AG09309 (cell line): Measurements from ENCODE around the gene DACH1.

Experiments
- DNase-seq: peaks from one replicate; pipeline ENCODE4 v3.0.0-alpha.2; 2010; ENCODE audit warnings: low read depth
- H3K4me3 ChIP-seq: 2 replicates; pipeline ENCODE4 v1.5.1; 2011; ENCODE audit warnings: mild to moderate bottlenecking, low read depth, low read length, moderate library complexity; ENCODE audit not compliant: control insufficient read depth
- TF ChIP-seq, protein P1 (sequence below): IDR thresholded peaks from 2 replicates; pipeline ENCODE4 v1.5.1; 2011; ENCODE audit warnings: mild to moderate bottlenecking, low read depth, low read length, inconsistent platforms; ENCODE audit not compliant: insufficient read depth, control insufficient read depth; ENCODE audit errors: missing control alignments

Gene DACH1

DNA sequence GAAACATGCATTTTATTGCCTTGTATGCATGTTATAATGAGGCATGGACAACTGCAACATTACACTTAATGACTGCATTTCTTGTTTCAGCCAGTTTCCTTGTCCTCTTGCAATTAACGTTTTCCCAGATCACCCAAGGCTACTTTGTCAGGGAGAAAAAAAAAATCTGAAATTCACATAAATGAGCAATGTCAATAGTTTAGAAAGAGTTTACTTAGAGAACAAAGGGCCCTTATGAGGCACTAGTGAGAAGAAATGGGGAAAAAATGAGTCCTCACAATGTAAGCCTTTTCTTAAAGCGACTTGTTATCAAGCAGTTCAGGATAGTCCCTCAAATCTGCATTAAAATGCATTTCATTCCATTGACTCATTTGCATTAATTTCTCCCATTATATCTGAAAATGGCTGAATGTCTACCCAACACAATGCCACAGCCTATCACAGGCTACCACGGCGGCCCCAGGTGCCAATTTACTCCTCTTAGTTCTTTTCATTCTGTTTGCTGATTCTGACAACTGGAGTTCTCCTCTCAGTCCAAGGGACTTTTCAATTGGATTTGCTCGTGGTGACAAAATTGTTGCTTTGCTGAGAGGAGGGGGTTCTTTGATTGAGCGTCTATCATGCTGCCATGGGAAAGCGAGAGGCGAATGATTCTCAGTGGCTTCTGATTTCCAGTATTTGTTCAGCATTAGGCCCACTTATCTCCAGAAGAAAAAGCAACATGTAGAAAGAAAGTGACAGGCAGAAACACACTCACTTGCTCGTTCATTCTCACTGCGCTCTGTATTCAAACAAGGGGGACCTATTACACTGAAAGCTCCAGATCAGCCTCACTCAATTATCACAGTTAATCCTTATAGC is 107.1 kb downstream of the DACH1 start:
- TF ChIP-seq, protein P1, sequence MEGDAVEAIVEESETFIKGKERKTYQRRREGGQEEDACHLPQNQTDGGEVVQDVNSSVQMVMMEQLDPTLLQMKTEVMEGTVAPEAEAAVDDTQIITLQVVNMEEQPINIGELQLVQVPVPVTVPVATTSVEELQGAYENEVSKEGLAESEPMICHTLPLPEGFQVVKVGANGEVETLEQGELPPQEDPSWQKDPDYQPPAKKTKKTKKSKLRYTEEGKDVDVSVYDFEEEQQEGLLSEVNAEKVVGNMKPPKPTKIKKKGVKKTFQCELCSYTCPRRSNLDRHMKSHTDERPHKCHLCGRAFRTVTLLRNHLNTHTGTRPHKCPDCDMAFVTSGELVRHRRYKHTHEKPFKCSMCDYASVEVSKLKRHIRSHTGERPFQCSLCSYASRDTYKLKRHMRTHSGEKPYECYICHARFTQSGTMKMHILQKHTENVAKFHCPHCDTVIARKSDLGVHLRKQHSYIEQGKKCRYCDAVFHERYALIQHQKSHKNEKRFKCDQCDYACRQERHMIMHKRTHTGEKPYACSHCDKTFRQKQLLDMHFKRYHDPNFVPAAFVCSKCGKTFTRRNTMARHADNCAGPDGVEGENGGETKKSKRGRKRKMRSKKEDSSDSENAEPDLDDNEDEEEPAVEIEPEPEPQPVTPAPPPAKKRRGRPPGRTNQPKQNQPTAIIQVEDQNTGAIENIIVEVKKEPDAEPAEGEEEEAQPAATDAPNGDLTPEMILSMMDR, result no peak
- no peak for DNase-seq
- H3K4me3 ChIP-seq, result no peak overlapping the region

DNA sequence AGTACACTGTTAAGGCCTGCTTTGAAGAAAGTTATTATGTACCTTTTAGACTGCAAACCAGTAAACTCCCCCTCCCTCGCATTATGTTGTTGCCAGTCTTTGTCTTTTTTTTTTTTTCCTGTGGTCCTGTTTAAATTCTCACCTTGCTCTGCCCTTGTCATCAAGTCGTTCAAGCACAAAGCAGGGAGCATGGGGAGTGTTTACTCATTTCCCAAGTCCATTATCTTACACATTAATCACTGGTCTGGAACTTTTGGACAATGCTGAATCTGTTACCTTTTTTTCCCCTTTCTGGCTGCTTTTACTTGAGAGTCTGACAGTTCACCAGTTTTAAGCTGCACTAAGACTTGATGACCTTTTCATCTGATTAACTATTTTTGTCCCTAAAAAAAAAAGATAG is 108.2 kb downstream of the DACH1 start:
- DNase-seq, result no peak
- no peak overlapping the region for H3K4me3 ChIP-seq
- TF ChIP-seq, protein P1, result no peak

DNA sequence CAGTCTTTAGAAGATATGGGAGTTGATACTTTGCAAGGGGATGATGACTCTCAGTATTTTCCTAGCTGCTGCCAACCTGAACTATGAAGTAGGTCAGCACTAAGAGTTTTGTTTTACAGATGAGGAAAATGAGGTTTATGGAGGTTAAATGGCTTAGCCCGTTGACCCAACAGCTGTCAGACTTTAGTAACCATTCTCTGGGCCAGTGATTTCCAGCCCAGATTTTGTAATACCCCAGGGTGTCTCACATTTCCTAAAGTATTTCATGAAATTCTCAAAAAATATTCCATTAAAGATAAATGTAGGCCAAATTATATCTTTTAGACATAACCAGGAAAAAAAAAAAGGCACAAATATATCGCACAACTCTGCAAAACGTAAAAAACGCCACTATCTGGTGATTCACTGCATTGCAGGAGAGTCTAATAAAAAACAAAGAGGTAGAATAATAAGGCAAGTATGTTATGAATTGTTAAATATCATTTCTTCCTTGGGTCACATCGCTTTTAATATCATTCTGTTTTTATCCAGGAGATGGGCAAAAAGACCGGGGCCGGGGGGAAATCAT is 112.5 kb downstream of the DACH1 start:
- no peak overlapping the region for H3K4me3 ChIP-seq
- no peak for DNase-seq
- TF ChIP-seq, protein P1, result no peak

DNA sequence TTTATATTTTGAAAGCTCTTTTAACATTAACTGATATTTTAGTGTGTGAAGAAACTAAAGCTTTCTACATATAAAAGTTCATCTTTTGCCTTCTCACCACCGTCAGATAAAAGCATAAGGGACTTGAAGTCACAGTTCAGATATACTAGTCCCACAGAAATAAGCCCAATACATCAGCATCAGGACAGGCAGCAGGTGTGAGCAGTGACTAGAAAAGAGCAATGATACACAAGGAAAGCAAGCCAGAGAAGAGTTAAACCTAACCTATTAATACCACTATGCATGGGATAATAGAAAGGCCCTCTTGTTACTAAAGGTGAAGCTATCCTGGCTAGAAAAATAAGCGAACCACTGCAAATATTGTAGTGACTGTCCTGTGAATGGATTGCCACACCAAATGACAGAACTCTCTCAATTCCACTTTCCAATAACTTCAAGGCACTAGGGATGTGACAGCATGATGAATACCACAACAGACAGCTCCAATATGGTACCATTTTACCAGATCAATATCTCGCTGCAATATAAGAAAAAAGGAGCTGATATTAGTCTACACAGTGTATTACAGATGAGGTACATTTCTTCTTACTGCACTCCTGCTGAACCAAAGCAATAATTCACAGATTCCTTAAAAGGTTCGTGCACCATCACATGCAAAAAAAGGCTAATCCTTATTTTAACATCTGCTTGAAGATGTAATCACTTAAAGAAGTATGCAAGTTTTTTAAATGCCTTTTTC is 114.1 kb downstream of the DACH1 start:
- TF ChIP-seq, protein P1, result no peak

DNA sequence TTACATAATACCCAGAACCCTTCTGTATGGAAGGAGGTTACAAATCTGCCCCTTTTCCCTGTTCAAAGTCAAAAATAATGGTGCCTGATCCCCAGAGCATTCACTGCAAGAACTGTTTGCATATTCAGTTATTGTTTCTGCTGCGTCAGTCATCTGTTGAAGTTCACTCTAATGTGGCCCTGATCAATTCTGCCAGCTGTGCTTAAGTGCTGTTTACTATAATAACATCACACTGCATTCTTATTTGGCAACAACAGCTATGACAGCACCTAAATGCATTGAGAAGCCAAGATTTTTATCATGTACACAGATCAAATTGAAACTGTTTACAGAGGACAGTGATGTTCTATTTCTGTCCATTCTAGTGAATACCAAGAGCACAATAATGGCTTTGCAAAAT is 115.9 kb downstream of the DACH1 start:
- DNase-seq, result no peak
- no peak overlapping the region for H3K4me3 ChIP-seq
- TF ChIP-seq, protein P1, result no peak

More for the DNA sequence above, 114.1 kb downstream of the DACH1 start:
- no peak for DNase-seq
- H3K4me3 ChIP-seq, result no peak overlapping the region

DNA sequence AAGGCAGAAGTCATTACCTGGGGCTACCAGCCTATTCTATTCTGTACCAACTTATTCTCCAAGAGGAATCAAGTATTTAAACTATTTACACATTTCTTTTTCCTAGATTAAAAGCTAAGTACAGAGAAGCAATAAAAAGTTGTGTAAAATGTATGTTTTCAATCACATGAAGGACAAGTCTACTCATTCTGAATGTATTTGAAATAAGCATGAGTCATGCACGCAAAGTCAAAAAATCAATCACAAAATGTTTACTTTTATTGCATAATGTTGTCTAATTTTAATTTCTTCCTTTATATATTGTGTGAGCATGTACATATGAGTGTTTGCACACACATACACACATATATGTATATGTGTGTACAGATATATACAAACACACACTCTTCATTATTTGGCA is 136.7 kb downstream of the DACH1 start:
- no peak overlapping the region for H3K4me3 ChIP-seq
- no peak for DNase-seq
- TF ChIP-seq, protein P1, result no peak
